Transverse colon (tissue), 4 donors: ENCODE measurements around the gene IP6K2. TPM values are rescaled to one million over a fixed set of nuclear protein-coding genes. Genes with fewer than 3 reads are reported as not detected.
"Not testable (repeated sequence)": the region's sequence is repeated elsewhere in the genome, so short reads cannot be mapped to it uniquely, and the experiment has no call there.

Experiments used
- DNase-seq: peaks from one replicate; pipeline ENCODE4 v3.0.0-alpha.2; 2019
- H3K27ac ChIP-seq, 4 donors: fragments of 200-600 bp; sonication (generic); 2 replicates each; pipeline ENCODE4 v1.5.1; 2016 to 2018; ENCODE audit warnings: inconsistent platforms in 4 of 4
- H3K27me3 ChIP-seq: fragments of 200-600 bp; sonication (generic); 2 replicates; pipeline ENCODE4 v1.5.1; 2017; ENCODE audit warnings: inconsistent platforms
- H3K36me3 ChIP-seq, 4 donors: fragments of 200-600 bp; sonication (generic); 2 replicates each; pipeline ENCODE4 v1.5.1; 2017 to 2019; ENCODE audit warnings: inconsistent platforms in 4 of 4
- H3K4me1 ChIP-seq, 4 donors: fragments of 200-600 bp; sonication (generic); 2 replicates each; pipeline ENCODE4 v1.5.1; 2017 to 2020; ENCODE audit warnings: inconsistent platforms in 4 of 4
- H3K4me3 ChIP-seq, 4 donors: fragments of 200-600 bp; sonication (generic); 1 replicate in 1 of 4; 2 replicates in 3 of 4; pipeline versions ENCODE4 v1.5.1 to v1.6.1; 2017 to 2019; ENCODE audit warnings: inconsistent platforms in 4 of 4
- H3K9me3 ChIP-seq, 2 donors: fragments of 200-600 bp; sonication (generic); 2 replicates each; pipeline ENCODE4 v1.5.1; 2017 to 2019; ENCODE audit warnings: inconsistent platforms in 2 of 2
- CTCF ChIP-seq, 5 experiments: fragments of 200-600 bp in 3 of 5; fragments of 450-650 bp in 2 of 5; sonication (generic) in 3 of 5; IDR thresholded peaks; 1 replicate in 2 of 5; 2 replicates in 3 of 5; pipeline ENCODE4 v1.5.1; 2016 to 2017; ENCODE audit warnings: antibody characterized with exemption in 5 of 5, inconsistent platforms in 3 of 5, mild to moderate bottlenecking in 2 of 5, moderate library complexity in 1 of 5
- EP300 ChIP-seq: sonication (generic); formaldehyde crosslinking; IDR thresholded peaks from one replicate; pipeline ENCODE4 v1.6.1; 2017; ENCODE audit warnings: antibody characterized with exemption, low read depth
- POLR2A ChIP-seq: fragments of 450-650 bp; IDR thresholded peaks from one replicate; pipeline ENCODE4 v1.6.1; 2016; ENCODE audit warnings: antibody characterized with exemption, mild to moderate bottlenecking, moderate library complexity
- POLR2AphosphoS5 ChIP-seq, 3 donors: sonication (generic); formaldehyde crosslinking; IDR thresholded peaks; one replicate each; pipeline ENCODE4 v1.6.1; 2016; ENCODE audit warnings: antibody characterized with exemption in 3 of 3
- WGBS, 2 donors: methylation state at CpG; one replicate each; pipeline ENCODE4 v1.1.5; 2018; ENCODE audit warnings: low coverage in 1 of 2; 5-methylcytosine and 5-hydroxymethylcytosine counted together
- in situ Hi-C, 4 donors: fragments of 200-750 bp; cut with MboI; loops; one replicate each; pipeline versions ENCODE4 v1.15.0 to v1.15.1; 2017; ENCODE audit warnings: low sequenced_read_pairs in 3 of 4, low pct_ligation_motif_present in 1 of 4, low pct_unique_long_range_greater_than_20kb in 1 of 4
- intact Hi-C: fragments of 100-400 bp; cut with DNase I; formaldehyde crosslinking; loops from one replicate; pipeline ENCODE4 v1.15.1; 2023; ENCODE audit warnings: low total_unique reads
- total RNA-seq, 4 donors: library from RNA; depleted of rRNA; stranded (reverse); fragments of >200 nt; gene quantifications; one replicate each; pipeline ENCODE4 v1.1.0, GENCODE V29; 2016

Gene IP6K2
- total RNA-seq, 4 donors from 2014 or later: 169 to 255 (median 225) TPM

DNA sequence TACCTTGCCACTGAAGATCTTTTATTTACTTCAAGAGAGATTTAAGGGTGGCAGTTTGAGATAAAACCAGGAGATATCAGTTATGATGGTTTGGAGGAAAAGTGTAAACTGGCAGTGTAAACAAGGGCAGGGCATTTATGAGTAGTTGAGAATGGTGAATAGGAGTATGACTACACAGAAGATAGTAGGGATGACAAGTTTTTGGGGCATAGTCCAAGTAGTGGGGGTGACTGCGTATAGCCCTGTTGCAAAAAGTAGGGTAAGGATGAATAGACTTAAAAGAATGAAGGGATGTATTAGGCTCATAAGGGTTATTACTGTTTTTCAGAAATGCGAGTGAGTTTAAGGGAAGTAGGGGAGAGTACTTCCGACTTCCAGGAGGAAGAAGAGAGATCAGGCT is 6.3 kb upstream of the IP6K2 start:
- intact Hi-C loops, H3K4me3 ChIP-seq, DNase-seq, in situ Hi-C loops, H3K9me3 ChIP-seq, H3K36me3 ChIP-seq, H3K27me3 ChIP-seq: not testable (repeated sequence)
- TF ChIP-seq POLR2AphosphoS5 (IDR thresholded peaks at IDR 0.05): peak in 1 of 3 donors; percentile 32
- peak; percentile 49 for TF ChIP-seq EP300
- Histone ChIP-seq H3K4me1 (peaks cover 6 to 75% (median 37%) of the 10 kb centered on the region in 4 donors), H3K27ac (peak overlapping the region; percentile 78 to 81 (median 78))
- WGBS, 2 donors: 41 to 73% methylated on average over 2 to 3 of the region's 3 CpGs

- WGBS, 2 donors: 0 to 1% methylated on average over 2 to 13 of the region's 16 CpGs
- TF ChIP-seq CTCF (IDR thresholded peaks at IDR 0.05) (no peak), POLR2A (no peak), EP300 (no peak), POLR2AphosphoS5 (IDR thresholded peaks at IDR 0.05) (no peak)
These were observed 476 bp downstream of the IP6K2 start for GRCh38 chr3:48716508-48716981.

DNA sequence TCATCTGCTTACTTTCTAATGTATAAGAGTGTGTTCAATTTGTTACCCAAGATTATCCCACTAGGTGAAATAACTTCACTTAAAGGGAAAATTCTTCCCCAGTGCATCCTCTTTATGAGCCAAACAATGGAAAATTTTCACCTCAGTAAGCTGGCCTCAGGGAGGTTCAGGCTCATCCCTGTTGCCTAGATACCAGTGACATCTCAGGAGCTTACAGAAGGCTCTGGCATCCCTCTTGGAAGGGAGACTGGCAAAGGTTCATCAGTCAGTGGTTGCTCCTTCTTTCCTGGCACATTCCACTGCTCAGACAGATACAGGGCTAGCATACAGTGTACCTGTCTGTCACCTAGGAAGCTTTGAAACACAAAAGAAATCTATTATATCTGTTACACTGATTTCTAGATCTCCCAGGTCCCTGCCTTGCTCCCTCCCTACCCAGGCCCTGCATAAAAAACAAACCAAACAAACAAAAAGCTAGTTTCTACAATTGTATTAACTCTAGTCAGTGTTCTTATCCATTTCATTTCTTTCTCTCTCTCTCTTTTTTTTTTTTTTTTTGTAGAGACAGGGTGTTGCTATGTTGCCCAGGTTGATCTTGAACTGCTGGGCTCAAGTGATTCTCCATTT is 1.7 kb downstream of the IP6K2 start:
- in situ Hi-C loops: no loop called here
- Histone ChIP-seq H3K27ac (peak overlapping the region; percentile 40 to 93 (median 92)), H3K36me3 (peaks cover 0 to 12% (median 3%) of the 10 kb centered on the region in 4 donors), H3K4me1 (peaks cover 12 to 75% (median 50%) of the 10 kb centered on the region in 4 donors), H3K27me3 (no peaks in the 10 kb centered on the region), H3K9me3 (no peaks in the 10 kb centered on the region), H3K4me3 (peak overlapping the region in 2 of 4 donors; percentile 81 to 82)
- intact Hi-C loops: no loop called here
- TF ChIP-seq POLR2AphosphoS5 (IDR thresholded peaks at IDR 0.05) (no peak), POLR2A (no peak), EP300 (no peak), CTCF (IDR thresholded peaks at IDR 0.05) (no peak)
- no peak for DNase-seq

More at GRCh38 chr3:48716508-48716981, 476 bp downstream of the IP6K2 start:
- in situ Hi-C loops (no loop called here), intact Hi-C loops (no loop called here)
- no peaks in the 10 kb centered on the region for H3K9me3 ChIP-seq
- H3K27ac ChIP-seq: peak overlapping the region; percentile 91 to 93 (median 92)
- peak overlapping the region; percentile 81 to 97 (median 90) for H3K4me3 ChIP-seq
- peaks cover 0 to 7% (median 2%) of the 10 kb centered on the region in 4 donors for H3K36me3 ChIP-seq
- no peaks in the 10 kb centered on the region for H3K27me3 ChIP-seq
- DNase-seq: peak; percentile 35
- peaks cover 12 to 75% (median 55%) of the 10 kb centered on the region in 4 donors for H3K4me1 ChIP-seq

DNA sequence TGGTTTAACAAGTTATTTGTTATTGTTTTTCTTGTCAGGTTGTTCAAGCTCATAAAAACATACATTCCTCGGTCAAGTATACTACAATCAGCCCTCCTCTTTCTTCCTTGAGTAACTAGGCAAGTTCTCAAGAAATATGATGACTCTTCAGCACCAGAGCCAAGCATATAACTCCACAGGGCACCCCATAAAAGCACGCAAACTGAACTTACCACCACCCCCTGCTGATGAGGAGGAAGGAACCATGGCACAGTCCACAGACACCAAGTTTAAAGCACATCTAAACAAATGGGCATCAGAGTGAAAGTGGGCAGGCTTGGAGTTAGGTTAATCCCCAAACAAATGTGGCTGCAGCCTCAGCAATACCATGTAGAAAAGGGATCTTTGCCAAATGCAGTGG is 5.3 kb downstream of the IP6K2 start:
- no peaks in the 10 kb centered on the region for H3K27me3 ChIP-seq
- no peak overlapping the region for H3K4me3 ChIP-seq
- H3K4me1 ChIP-seq: peaks cover 18 to 89% (median 55%) of the 10 kb centered on the region in 4 donors
- peak overlapping the region in 1 of 4 donors; percentile 14 for H3K27ac ChIP-seq
- no peak for TF ChIP-seq POLR2AphosphoS5 (IDR thresholded peaks at IDR 0.05)
- no peak for TF ChIP-seq CTCF (IDR thresholded peaks at IDR 0.05)
- no peak for TF ChIP-seq POLR2A
- no peak for DNase-seq
- in situ Hi-C loops: no loop called here
- 50 to 61% methylated on average over 1 to 2 of the region's 2 CpGs for WGBS, 2 donors
- intact Hi-C loops: no loop called here
- H3K9me3 ChIP-seq: no peaks in the 10 kb centered on the region
- H3K36me3 ChIP-seq: peaks cover 0 to 12% (median 6%) of the 10 kb centered on the region in 4 donors
